ENCODE results near the gene VILL.

- TF ChIP-seq CTCF (IDR thresholded peaks at IDR 0.05; ENCODE audit: extremely low read depth in 1 of 2, insufficient read depth in 1 of 2, low read depth in 1 of 2, low read length in 2 of 2) (no peak), POLR2AphosphoS5 (IDR thresholded peaks at IDR 0.05; ENCODE audit: insufficient read depth, low read depth, low read length) (no peak)
Measured at GRCh38 chr3:37954881-37955280, 35.7 kb upstream of the VILL start.
